K562 (cell line): ENCODE data around the gene TMEM192. TPM values are rescaled to one million over a fixed set of nuclear protein-coding genes. Genes with fewer than 3 reads are reported as not detected.
A peak's percentile ranks its signal among the peaks of the same experiment; 100 is the strongest.

Source experiments
- CAMTA2 ChIP-seq: fragments of 250-450 bp; sonication (Bioruptor Pico); conservative IDR thresholded peaks from 2 replicates; pipeline ENCODE4 v1.5.1; 2022
- CTBP1 ChIP-seq: fragments of 450-650 bp; IDR thresholded peaks from 2 replicates; pipeline ENCODE4 v1.6.1; 2016; ENCODE audit warnings: borderline replicate concordance
- DACH1 ChIP-seq: fragments of 450-650 bp; IDR thresholded peaks from 2 replicates; pipeline ENCODE4 v1.6.1; 2018; ENCODE audit not compliant: partially characterized antibody
- HIVEP1 ChIP-seq: fragments of 250-450 bp; sonication (Bioruptor Pico); IDR thresholded peaks from 2 replicates; pipeline ENCODE4 v1.4.0; 2020; ENCODE audit warnings: mild to moderate bottlenecking
- MYC ChIP-seq, 2 experiments: fragments of 250-450 bp in 1 of 2; sonication (Bioruptor Pico) in 1 of 2; IDR thresholded peaks; 2 replicates each; pipeline versions ENCODE4 v1.5.1 to v1.6.1; 2012 to 2021; ENCODE audit warnings: low read depth in 2 of 2, borderline replicate concordance in 1 of 2, improper control_type of control experiment in 1 of 2, low read length in 1 of 2, mild to moderate bottlenecking in 1 of 2, moderate library complexity in 1 of 2
- NBN ChIP-seq: fragments of 450-650 bp; IDR thresholded peaks from 2 replicates; pipeline ENCODE4 v1.6.1; 2016; ENCODE audit warnings: low read depth, mild to moderate bottlenecking
- NFIC ChIP-seq: fragments of 450-650 bp; IDR thresholded peaks from 2 replicates; pipeline ENCODE4 v1.6.1; 2017; ENCODE audit warnings: mild to moderate bottlenecking, inconsistent platforms
- SMARCA4 ChIP-seq: fragments of 450-650 bp; IDR thresholded peaks from 2 replicates; pipeline ENCODE4 v1.6.1; 2016
- TARDBP ChIP-seq: fragments of 450-650 bp; IDR thresholded peaks from 2 replicates; pipeline ENCODE4 v1.6.1; 2016
- THRAP3 ChIP-seq: fragments of 450-650 bp; IDR thresholded peaks from 2 replicates; pipeline ENCODE4 v1.6.1; 2016; ENCODE audit warnings: mild to moderate bottlenecking, inconsistent platforms, borderline replicate concordance
- ZFPM2 ChIP-seq: fragments of 250-450 bp; sonication (Bioruptor Pico); IDR thresholded peaks from 2 replicates; pipeline ENCODE4 v1.5.1; 2022; ENCODE audit warnings: mild to moderate bottlenecking
- ZFX ChIP-seq: sonication (generic); formaldehyde crosslinking; IDR thresholded peaks from 2 replicates; pipeline ENCODE4 v1.8.0; 2022; ENCODE audit warnings: mild to moderate bottlenecking, missing genetic modification reagents, moderate library complexity
- ZNF239 ChIP-seq: fragments of 250-450 bp; sonication (Bioruptor Pico); IDR thresholded peaks from 2 replicates; pipeline ENCODE4 v1.4.0; 2020; ENCODE audit warnings: mild to moderate bottlenecking
- polyA plus RNA-seq, 8 experiments: library from polyadenylated mRNA; depleted of rRNA in 4 of 8; stranded (reverse) in 5 of 8; unstranded in 3 of 8; fragments of >200 nt; fragmentation: Nextera tagmentation in 2 of 8; fragmentation: Illumina TruSeq in 1 of 8; extraction: Ambion mirVana in 2 of 8; extraction: Trizol in 1 of 8; gene quantifications; 2 replicates each; pipeline versions ENCODE4 v1.2.1 to v1.2.3, GENCODE V29; 2011 to 2014; ENCODE audit warnings: inconsistent platforms in 1 of 8, missing spikeins in 1 of 8
- total RNA-seq, 7 experiments: library from RNA; depleted of rRNA in 6 of 7; stranded (reverse); fragments of >200 nt in 6 of 7; fragmentation: Illumina TruSeq in 2 of 7; extraction: Trizol in 2 of 7; gene quantifications; 2 replicates each; pipeline versions ENCODE4 v1.2.1 to v1.2.3, GENCODE V29; 2011 to 2021; ENCODE audit warnings: low replicate concordance in 1 of 7
- TF ChIP-seq, protein P1 (sequence below): fragments of 450-650 bp; IDR thresholded peaks from 2 replicates; pipeline ENCODE4 v1.6.1; 2018; ENCODE audit not compliant: partially characterized antibody
- TF ChIP-seq, protein P2 (sequence below): fragments of 450-650 bp; IDR thresholded peaks from 2 replicates; pipeline ENCODE4 v1.6.1; 2016; ENCODE audit warnings: missing biosample characterization, missing genetic modification characterization
- TF ChIP-seq, protein P3 (sequence below): sonication (generic); formaldehyde crosslinking; IDR thresholded peaks from 2 replicates; pipeline ENCODE4 v1.9.0; 2022; ENCODE audit warnings: mild to moderate bottlenecking, missing genetic modification reagents
- TF ChIP-seq, protein P4 (sequence below): fragments of 250-450 bp; sonication (Bioruptor Pico); IDR thresholded peaks from 2 replicates; pipeline ENCODE4 v1.8.0; 2022; ENCODE audit warnings: inconsistent platforms
- TF ChIP-seq, protein P5 (sequence below): fragments of 250-450 bp; sonication (Bioruptor Pico); IDR thresholded peaks from 2 replicates; pipeline ENCODE4 v1.4.0; 2020; ENCODE audit warnings: mild to moderate bottlenecking, moderate library complexity

The TMEM192 gene
- total and polyA plus RNA-seq, 9 of the 15 experiments (the other 6 are each of a cell fraction or from before 2014, with no cell fraction given): 4.4 to 28.5 (median 13.3) TPM

DNA sequence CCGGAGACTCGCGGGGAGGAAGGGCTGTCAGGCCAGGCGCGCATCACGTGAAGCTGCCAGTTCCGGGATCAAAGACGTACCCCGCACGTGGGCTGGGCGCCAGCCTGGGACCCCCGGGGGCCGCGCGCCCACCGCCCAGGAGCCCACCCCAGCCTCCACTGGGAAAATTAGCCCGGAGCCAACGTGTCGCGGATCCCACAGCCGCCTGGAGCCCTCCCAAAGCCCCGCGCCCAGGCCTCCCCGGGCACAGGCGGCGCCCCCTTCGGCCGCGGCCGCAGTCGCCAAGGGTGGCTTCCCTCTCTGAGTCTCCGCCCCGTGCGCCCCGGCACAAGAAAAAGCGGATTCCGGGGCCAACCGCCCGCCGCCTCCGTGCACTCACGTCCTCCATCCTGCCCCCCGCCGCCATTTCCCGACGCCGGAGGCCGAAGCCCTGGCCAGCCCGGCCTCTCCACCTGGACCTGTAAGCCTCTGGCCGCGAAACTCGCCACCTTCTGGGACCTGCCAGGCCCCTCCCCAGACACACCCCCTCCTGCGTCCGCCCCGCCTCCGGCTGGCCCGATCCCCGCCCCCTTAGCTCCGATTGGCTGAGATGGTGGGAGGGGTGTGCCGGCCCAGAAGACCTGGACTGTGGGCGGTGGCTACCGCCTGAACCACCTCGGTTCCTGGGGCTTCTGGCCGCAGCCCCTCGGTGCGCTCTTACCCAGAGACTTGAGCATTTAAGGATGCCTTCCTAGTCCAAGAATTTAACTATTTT lies at the start of gene TMEM192 (continued):
- TF ChIP-seq, protein P1, sequence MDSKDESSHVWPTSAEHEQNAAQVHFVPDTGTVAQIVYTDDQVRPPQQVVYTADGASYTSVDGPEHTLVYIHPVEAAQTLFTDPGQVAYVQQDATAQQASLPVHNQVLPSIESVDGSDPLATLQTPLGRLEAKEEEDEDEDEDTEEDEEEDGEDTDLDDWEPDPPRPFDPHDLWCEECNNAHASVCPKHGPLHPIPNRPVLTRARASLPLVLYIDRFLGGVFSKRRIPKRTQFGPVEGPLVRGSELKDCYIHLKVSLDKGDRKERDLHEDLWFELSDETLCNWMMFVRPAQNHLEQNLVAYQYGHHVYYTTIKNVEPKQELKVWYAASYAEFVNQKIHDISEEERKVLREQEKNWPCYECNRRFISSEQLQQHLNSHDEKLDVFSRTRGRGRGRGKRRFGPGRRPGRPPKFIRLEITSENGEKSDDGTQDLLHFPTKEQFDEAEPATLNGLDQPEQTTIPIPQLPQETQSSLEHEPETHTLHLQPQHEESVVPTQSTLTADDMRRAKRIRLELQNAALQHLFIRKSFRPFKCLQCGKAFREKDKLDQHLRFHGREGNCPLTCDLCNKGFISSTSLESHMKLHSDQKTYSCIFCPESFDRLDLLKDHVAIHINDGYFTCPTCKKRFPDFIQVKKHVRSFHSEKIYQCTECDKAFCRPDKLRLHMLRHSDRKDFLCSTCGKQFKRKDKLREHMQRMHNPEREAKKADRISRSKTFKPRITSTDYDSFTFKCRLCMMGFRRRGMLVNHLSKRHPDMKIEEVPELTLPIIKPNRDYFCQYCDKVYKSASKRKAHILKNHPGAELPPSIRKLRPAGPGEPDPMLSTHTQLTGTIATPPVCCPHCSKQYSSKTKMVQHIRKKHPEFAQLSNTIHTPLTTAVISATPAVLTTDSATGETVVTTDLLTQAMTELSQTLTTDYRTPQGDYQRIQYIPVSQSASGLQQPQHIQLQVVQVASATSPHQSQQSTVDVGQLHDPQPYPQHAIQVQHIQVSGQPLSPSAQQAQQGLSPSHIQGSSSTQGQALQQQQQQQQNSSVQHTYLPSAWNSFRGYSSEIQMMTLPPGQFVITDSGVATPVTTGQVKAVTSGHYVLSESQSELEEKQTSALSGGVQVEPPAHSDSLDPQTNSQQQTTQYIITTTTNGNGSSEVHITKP: peak; percentile 87
- peak; percentile 89 for TF ChIP-seq MYC (IDR thresholded peaks at IDR 0.05; ENCODE audit: low read depth, low read length)
- peak; percentile 81; the same call in 1 of the 2 replicates for TF ChIP-seq MYC (CRISPR knock-in tag; IDR thresholded peaks at IDR 0.05; ENCODE audit: borderline replicate concordance, low read depth)
- no peak for TF ChIP-seq HIVEP1
- TF ChIP-seq ZNF239 (CRISPR knock-in tag): no peak
- no peak for TF ChIP-seq NBN
- TF ChIP-seq TARDBP: no peak
- TF ChIP-seq, protein P2, sequence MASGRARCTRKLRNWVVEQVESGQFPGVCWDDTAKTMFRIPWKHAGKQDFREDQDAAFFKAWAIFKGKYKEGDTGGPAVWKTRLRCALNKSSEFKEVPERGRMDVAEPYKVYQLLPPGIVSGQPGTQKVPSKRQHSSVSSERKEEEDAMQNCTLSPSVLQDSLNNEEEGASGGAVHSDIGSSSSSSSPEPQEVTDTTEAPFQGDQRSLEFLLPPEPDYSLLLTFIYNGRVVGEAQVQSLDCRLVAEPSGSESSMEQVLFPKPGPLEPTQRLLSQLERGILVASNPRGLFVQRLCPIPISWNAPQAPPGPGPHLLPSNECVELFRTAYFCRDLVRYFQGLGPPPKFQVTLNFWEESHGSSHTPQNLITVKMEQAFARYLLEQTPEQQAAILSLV (tag): no peak
- TF ChIP-seq ZFX: peak; percentile 85
- TF ChIP-seq, protein P3, sequence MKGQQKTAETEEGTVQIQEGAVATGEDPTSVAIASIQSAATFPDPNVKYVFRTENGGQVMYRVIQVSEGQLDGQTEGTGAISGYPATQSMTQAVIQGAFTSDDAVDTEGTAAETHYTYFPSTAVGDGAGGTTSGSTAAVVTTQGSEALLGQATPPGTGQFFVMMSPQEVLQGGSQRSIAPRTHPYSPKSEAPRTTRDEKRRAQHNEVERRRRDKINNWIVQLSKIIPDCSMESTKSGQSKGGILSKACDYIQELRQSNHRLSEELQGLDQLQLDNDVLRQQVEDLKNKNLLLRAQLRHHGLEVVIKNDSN (CRISPR knock-in tag): peak; percentile 94
- TF ChIP-seq CAMTA2: no peak
- peak; percentile 55; the same call in 1 of the 2 replicates for TF ChIP-seq CTBP1
- no peak for TF ChIP-seq SMARCA4
- TF ChIP-seq, protein P4, sequence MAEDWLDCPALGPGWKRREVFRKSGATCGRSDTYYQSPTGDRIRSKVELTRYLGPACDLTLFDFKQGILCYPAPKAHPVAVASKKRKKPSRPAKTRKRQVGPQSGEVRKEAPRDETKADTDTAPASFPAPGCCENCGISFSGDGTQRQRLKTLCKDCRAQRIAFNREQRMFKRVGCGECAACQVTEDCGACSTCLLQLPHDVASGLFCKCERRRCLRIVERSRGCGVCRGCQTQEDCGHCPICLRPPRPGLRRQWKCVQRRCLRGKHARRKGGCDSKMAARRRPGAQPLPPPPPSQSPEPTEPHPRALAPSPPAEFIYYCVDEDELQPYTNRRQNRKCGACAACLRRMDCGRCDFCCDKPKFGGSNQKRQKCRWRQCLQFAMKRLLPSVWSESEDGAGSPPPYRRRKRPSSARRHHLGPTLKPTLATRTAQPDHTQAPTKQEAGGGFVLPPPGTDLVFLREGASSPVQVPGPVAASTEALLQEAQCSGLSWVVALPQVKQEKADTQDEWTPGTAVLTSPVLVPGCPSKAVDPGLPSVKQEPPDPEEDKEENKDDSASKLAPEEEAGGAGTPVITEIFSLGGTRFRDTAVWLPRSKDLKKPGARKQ (CRISPR knock-in tag): no peak
- TF ChIP-seq NFIC: peak; percentile 64
- no peak for TF ChIP-seq ZFPM2 (CRISPR knock-in tag)
- peak; percentile 10 for TF ChIP-seq DACH1
- no peak for TF ChIP-seq THRAP3
- TF ChIP-seq, protein P5, sequence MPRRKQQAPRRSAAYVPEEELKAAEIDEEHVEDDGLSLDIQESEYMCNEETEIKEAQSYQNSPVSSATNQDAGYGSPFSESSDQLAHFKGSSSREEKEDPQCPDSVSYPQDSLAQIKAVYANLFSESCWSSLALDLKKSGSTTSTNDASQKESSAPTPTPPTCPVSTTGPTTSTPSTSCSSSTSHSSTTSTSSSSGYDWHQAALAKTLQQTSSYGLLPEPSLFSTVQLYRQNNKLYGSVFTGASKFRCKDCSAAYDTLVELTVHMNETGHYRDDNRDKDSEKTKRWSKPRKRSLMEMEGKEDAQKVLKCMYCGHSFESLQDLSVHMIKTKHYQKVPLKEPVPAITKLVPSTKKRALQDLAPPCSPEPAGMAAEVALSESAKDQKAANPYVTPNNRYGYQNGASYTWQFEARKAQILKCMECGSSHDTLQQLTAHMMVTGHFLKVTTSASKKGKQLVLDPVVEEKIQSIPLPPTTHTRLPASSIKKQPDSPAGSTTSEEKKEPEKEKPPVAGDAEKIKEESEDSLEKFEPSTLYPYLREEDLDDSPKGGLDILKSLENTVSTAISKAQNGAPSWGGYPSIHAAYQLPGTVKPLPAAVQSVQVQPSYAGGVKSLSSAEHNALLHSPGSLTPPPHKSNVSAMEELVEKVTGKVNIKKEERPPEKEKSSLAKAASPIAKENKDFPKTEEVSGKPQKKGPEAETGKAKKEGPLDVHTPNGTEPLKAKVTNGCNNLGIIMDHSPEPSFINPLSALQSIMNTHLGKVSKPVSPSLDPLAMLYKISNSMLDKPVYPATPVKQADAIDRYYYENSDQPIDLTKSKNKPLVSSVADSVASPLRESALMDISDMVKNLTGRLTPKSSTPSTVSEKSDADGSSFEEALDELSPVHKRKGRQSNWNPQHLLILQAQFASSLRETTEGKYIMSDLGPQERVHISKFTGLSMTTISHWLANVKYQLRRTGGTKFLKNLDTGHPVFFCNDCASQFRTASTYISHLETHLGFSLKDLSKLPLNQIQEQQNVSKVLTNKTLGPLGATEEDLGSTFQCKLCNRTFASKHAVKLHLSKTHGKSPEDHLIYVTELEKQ (CRISPR knock-in tag): no peak
